M059J (cell line): ENCODE results near the gene GCK. TPM values are rescaled to one million over a fixed set of nuclear protein-coding genes. Genes with fewer than 3 reads are reported as not detected.

Experiments
- DNase-seq: peaks from one replicate; pipeline ENCODE4 v3.0.0-alpha.2; 2012; ENCODE audit warnings: low read depth
- total RNA-seq: library from RNA; depleted of rRNA; stranded (reverse); fragments of >200 nt; shearing (Covaris generic); gene quantifications from 2 replicates; pipeline ENCODE4 v1.2.3, GENCODE V29; 2014

The GCK gene
- total RNA-seq, 1 experiment from 2014 or later: not detected

DNA sequence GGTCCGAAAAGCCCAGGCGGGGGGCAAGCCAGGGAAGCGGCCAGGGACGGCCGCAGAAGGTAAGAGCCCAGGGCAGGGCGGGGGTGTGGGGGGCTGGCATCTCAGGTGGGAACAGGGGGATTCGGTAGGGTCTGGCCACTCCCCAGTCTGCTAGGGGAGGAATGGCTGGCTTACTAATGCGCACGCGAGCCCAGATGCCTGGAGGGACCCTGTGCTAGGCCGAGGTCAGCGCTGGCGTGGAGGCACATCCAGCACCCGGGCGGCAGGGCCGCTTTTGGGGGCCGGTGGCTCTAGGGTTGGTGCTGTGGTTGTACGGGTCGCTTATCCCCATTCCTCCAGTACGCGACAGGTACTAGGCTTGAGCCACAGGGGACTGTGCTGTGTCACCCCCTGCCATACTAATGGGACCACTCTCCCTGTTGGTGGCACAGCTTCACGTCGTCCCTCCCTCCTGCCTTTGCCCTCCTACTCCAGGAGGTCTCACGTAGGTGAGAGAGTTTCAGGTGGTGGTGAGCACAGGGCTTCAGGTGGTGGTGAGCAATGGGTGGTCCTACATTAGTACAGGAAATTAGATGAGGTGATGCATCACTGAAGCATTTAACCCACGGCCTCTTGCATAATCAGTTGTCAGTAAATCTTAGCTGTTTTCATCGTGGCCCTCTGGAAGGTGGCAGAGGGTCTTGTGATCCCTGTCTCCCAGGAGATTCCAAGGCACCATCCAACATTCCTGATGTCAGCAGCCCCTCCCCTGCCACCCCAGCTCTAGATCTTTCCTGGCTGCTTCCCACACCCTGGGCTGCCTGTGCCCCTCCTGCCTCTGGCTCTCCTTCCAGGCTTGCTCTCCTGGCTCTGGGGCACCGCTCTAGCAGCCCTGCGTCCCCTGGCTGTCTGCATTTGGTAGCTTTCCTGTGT lies 84.1 kb downstream of the GCK start:
- DNase-seq: peak; percentile 67

GRCh38 chr7:44103923-44104859 lies 85.0 kb downstream of the GCK start, which contains the start of gene AEBP1:
TSS of gene AEBP1 (plus strand) at chr7:44104345. CDS start at chr7:44104666, 321 bp downstream.
- no peak for DNase-seq

DNA sequence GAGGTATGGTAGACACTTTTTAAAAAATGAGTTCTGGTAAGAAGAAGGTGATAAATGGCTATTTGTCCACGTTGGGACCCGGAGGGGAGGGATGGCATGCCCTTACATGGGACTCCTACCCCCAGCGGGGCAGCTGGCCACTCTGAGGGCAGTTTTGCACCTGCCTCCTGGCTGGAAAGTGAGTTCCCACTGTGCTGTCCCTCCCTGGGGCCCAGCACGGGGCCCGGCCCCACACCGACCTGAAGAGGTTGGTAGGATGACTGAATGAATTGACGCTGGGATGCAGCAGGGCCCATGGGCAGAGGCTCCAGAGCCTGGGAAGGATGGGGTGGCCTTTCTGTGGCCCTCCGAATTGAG lies 85.7 kb downstream of the GCK start:
- DNase-seq: no peak

DNA sequence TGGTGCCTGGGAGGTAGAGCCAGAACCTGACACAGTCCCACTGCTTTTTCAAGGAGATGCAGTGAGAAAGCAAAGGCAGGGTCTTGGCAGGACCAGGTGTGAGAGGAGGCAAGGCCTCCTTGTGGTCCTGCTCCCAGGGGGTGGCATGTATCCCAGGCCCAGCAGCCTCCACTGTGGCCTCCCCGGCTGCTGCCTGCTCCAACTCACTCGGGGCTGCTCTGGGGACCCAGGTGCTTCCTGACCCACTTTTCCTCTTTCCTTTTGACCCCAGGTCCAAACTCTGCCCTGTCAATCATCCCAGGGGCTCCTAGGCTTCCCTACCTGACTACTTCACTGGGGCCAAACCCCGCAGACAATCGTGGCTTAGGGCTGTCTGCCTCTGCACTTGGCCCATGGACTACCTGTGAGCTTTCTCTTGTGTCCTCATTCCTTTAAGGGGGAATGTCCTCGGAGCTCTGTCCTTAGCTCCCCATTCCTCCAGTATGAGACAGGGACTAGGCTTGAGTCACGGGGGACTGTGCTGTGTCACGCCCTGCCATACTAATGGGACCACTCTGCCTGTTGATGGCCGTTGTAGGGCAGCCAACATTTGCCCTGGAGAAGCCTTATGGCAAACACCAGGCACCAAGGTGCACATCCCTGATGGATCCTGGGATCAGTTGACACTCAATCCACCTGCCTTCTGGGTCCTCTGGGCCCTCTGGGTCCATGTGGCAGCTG lies 86.2 kb downstream of the GCK start:
- no peak for DNase-seq

GRCh38 chr7:44101966-44102845 lies 87.0 kb downstream of the GCK start:
- DNase-seq: peak; percentile 87

- DNase-seq: no peak
Observed at GRCh38 chr7:44101303-44101965, 87.8 kb downstream of the GCK start.

DNA sequence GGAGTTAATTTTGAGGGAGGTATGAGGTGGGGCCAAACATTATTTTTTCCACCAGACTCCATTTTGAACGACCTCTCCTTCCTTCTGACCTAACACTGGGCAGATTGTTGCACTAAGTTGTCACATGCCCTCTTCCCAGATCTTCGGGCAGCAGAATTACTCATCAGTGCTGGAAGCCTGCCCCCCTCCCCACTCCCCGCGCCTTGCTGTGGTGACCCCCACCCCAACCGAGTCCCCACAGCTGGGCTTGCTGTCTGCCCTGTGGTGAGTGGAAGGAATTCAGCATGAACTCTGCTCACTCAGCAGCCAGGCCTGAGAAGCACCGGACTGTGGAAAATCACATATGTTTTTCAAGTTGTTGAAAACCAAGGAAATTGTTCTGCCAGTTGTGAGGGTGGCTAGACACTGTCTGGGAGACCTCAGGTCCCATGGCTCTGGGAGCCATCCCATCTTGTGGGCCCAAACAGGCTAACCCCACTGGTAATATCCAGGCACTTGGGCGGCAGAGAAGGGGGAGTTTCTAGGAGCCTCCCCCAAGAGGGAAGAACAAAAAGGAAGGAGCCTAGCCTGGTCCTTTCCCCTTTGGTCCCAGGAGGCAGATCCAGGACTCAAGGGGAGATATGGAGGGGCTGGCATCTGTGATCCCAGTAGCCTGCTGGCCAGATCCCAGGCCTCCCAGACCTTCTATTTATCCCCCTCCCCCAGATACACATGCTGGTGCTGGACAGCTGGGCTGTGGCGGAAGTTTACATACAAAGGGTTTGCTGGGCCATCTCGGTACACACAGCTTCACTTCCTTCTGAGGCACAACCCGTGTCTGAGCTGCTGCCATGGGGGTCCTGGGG lies 88.6 kb downstream of the GCK start:
- DNase-seq: peak; percentile 79

GRCh38 chr7:44099669-44100068 lies 89.6 kb downstream of the GCK start:
- DNase-seq: no peak

- no peak for DNase-seq
Observed at GRCh38 chr7:44098092-44099068, 90.9 kb downstream of the GCK start.

DNA sequence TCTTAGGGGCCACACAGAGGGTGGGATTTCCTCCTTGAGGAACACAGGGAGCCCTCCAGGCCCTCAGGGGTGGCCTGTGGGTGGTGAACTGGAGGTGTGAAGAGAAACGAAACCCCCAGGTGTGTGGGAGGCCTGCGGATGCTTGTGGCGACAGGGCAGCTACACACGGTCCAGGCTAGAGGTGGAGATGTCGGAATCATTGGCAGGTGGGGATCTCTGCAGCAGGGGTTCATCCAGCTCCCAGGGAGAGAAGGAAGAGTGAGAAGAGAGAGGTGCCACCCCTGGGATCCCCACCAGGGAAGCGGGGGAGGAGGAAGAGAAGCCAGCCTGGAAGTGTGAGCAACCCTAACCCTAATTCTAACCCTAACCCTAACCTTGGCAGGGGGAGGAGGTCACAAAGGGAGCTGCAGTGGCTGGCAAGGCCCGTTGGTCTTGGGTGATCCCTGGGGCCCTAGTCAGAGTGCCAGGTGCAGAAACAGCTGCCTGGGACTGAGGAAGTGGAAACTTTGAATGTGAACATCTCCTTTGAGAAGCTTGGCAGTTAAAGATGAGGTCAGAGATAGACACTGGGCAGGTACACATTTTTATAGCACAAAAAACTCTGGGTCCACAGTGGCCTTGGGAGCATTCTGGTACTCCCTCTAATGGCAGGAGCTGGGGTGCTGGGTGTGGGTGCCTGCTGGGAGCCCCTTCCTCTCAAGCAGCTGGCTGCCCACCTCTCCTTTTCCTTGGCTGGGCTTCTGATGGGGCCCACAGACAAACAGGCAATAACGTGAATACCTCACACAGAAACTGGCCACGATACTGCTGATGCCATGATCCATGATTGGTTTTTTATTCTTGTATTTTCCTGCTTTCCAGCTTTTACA lies 91.9 kb downstream of the GCK start:
- DNase-seq: no peak

- no peak for DNase-seq
Observed at GRCh38 chr7:44096326-44096881, 92.8 kb downstream of the GCK start.

DNA sequence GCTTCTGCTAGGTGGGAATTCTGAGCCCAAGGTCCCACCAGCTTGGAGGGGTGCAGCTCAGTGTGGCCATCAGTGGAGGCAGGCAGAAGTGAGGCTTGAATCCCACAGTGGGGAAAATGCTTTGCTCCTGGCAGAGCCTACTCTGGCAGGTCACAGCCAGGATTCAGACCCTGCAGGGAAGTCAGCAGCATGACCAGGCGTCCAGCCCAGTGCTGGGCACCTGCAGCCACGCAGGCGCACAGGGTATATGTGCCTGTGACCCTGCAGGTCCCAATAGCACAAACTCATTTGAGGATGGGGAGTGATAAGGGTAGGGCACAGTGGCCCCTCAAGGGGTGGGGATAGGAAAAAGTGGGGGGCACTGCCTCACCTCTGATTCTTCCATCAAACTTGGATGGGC lies 93.5 kb downstream of the GCK start:
- DNase-seq: no peak

DNA sequence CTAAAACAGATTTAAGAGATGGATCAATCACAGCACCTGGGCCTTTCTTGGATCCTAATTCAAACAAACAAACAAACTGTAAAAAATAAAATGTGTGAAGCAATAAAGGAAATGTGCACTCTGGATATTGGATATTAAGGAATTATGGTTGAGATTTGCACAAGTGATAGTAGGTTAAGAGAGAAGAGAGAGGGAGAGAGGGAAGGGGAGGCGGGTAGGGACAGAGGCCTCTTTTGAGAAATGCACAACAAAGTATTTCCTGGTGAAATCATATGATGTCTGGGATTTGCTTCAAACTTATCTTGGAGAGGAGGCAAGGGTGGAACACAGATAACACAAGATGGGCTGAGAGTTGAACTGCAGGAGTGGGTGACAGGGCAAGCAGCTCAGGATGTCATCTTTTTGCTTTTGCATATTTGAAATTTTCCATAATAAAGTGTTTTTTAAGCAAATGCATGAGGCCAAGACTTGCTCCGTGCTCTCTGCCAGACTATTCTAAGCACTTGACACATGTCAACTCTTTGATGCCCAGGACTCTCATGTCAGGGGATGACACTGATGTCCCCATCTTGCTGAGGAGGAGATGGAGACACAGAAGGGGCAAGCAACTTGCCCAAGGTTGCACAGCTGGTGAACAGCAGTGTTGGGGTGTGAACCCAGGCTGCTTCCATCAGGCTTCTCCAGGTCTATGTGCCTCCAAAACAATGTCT lies 94.2 kb downstream of the GCK start:
- no peak for DNase-seq

- DNase-seq: no peak
Observed at GRCh38 chr7:44094365-44094764, 94.9 kb downstream of the GCK start.
